GM19438 (cell line): ENCODE data around the gene CGB7.

Experiments
- ATAC-seq: cut with Tn5 transposase; IDR thresholded peaks from one replicate; pipeline ENCODE4 v1.9.1; 2021; ENCODE audit warnings: low read depth; ENCODE audit not compliant: unreplicated experiment

Gene CGB7

GRCh38 chr19:49017666-49018351 is 39.7 kb downstream of the CGB7 start:
- ATAC-seq, result no peak

- ATAC-seq, result no peak
Measured at GRCh38 chr19:49017041-49017665, 40.4 kb downstream of the CGB7 start, which contains the start of gene LHB. Gene LHB, minus strand, starts transcription at chr19:49017091. Its CDS starts 10 bp downstream, at chr19:49017081.

DNA sequence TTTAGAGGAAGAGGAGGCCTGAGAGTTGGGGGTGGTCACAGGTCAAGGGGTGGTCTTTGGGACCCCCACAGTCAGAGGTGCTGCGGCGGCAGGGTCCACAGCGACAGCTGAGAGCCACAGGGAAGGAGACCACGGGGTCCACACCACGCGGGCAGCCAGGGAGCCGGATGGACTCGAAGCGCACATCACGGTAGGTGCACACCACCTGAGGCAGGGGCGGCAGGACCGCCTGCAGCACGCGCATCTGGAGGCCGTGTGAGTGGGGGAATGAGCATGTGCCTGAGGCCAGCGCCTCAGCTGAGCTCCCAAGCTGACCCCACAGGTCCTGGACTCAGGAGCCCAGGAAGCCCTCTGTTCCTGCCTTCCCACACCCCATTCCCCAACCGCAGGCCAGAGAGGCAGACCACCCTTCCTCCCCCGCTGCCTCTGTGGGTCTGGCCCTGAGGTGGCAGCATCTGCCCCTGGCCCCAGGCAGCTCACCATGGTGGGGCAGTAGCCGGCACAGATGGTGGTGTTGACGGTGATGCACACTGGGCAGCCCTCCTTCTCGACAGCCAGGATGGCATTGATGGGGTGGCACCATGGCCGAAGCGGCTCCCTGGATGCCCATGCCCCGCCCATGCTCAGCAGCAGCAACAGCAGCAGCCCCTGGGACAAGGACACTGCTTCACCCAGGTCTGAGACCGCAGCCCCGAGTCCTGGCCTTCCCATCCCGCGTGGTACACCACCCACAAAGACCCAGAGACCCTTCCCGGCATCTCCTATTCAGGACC is 41.3 kb downstream of the CGB7 start:
- ATAC-seq, result no peak

DNA sequence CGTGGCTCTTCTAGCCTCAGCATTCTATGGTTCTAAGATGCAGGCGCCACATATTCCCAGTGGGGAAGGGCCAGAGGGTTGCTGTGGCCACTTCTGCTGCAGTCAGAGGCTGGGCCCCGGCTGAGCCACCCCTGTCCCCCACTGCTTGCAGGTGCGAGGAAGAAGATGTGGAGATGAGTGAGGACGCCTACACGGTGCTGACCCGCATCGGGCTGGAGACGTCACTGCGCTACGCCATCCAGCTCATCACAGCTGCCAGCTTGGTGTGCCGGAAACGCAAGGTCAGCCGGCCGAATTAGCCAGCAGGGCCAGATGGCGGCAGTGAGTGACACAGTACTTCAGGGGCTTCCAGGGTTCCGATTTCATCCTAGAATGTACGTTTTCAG is 42.7 kb downstream of the CGB7 start:
- ATAC-seq, result no peak

DNA sequence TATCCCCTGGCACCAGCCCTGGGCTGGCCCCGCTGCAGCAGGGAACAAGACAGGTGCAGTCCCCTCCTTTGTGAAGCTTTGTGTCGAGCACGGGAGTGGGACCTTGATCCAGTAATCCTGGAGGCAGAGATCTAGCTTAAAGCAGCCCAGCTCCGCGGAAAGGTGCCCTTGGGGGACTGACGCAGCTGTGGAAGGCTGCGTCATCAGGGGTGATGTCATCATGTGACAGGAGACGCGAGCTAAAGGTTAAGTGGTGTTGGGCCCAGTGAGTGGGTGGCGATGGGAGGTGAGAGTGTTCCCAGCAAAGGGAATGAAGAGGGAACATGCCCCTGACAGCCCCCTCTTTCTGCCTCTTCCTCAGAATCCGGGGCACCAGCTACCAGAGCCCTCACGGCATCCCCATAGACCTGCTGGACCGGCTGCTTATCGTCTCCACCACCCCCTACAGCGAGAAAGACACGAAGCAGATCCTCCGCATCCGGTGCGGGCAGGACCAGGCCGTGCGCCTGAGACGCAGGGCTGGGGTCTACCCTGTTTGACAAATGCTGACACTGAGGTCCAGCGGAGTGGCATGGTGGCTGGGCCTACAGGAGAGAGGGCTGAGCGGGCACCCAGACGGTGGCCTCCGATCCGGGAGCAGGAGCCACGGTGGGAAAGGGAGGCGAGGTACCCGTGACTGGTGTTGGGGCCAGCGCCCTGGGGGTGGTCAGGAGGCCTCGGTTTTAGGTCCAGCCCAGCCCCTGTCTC is 43.3 kb downstream of the CGB7 start:
- no peak for ATAC-seq

- no peak for ATAC-seq
Measured at GRCh38 chr19:49011194-49011593, 46.4 kb downstream of the CGB7 start.

GRCh38 chr19:49010453-49010852 is 47.1 kb downstream of the CGB7 start:
- ATAC-seq, result no peak

DNA sequence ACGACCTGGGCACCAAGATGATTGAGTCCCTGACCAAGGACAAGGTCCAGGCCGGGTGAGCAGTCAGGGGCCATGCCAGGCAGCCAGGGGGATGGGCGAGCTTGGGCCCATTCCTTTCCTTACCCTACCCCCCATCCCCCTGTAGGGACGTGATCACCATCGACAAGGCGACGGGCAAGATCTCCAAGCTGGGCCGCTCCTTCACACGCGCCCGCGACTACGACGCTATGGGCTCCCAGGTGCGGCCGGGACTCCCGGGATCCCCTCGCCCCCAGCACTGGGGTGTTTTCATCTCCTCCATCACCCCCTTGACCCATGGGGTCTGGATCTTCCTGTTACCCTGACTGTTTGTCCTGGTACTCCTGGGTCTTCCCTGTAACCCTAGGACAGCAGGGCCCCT is 47.7 kb downstream of the CGB7 start:
- ATAC-seq, result no peak

DNA sequence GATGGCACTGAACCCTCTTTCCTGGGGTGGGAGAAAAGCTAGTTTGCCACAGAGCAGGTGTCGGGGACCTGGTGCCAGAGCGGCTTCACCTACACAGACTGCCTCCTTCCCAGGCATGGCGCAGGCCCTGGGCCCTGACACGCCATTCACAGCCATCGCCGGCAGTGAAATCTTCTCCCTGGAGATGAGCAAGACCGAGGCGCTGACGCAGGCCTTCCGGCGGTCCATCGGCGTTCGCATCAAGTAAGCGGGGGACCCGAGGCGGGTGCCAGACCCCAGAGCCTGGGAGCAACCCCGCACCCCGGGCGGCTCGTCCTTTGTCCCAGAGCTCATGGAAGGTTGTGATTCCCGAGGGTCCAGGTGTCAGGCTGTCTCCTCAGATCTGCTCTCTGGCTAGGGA is 50.6 kb downstream of the CGB7 start:
- ATAC-seq, result no peak

DNA sequence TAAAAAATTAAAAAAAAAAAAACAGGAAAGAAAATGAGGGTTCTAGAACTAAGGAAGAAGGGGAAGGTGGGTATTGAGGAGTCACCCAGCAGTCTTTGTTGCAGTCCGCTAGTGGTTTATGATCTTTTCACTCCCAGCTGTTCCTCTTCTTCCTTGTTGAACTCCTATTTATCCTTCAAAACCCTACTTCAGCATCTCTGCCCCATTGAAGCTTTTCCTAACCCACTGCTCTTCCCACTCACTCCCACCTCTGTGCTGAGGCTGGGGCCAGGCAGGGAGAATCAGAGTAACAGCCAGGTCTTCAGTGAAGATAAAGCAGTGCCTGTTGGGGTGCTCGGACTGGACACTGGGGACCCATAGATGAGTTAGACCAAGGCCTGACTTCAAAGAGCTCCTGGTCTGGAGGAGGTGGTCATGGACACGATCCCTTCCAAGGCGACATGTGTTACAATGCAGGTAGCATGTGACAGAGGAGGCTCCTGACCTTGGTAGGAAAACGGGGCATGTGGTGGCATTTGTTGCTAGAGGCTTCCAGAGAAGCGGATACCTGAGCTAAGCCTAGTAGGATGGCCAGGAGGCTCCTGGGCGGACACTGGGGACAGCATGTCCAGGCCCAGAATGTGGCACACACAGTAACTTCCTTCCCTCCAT is 52.5 kb downstream of the CGB7 start:
- no peak for ATAC-seq
